Measurements from ENCODE around the gene MCF2L. TPM values are rescaled to one million over a fixed set of nuclear protein-coding genes. Genes with fewer than 3 reads are reported as not detected.

Gene MCF2L
- total and polyA plus RNA-seq, 5 donors = 18.0 to 47.5 (median 33.2) TPM

DNA sequence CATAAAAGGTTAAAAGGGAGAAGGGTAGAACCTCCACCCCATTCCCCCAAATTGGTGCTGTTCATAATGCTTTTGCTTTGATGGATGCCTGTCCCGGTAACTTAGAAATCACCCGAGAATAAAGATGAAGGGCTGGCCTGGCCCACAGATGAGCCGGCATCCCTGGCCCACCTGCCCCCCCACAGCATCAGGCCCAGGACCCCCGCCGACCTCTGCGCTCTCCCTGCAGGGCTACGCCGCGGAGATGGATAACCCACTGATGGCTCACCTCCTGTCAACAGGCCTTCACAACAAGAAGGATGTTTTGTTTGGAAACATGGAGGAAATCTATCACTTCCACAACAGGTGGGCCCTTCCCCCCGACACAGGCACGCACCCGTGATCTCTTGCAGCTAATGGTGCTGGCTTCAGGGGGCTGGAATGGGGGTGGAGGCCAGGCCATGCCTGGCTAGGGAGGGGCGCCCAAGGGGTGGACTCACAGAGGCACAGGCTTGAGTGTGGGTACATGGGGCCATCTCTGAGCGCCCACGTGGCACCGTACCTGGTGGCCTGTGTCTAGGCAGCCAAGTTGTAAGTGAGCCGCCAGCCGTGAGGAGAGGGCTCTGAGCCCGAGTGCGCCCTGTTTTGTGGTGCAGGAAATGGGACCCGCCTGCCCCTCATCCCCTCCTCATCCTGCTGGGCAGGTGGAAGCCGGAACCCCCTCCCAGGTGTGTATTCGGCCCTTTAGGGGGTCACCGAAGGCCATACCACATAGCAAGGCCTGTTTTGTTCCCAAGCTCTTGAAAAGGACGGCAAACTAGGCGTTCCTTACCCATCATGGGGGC, 113.4 kb downstream of the MCF2L start:
- Histone ChIP-seq H3K9me3 (ENCODE audit: control insufficient read depth, low read length) (no peaks in the 10 kb centered on the region), H3K27ac (ENCODE audit: low read length) (no peak overlapping the region), H3K27me3 (ENCODE audit: control insufficient read depth, insufficient read depth) (no peaks in the 10 kb centered on the region), H3K4me3 (ENCODE audit: low read length) (no peak overlapping the region), H3K4me1 (ENCODE audit: control insufficient read depth, insufficient read depth, low read length) (peaks cover 2% of the 10 kb centered on the region)
- peak in 2 of 3 donors; percentile 36 to 40 for DNase-seq
- intact Hi-C loops (cut with DNase I) = no loop called here
- WGBS = 84% methylated on average over 26 of the region's 26 CpGs
- no peak for ATAC-seq

DNA sequence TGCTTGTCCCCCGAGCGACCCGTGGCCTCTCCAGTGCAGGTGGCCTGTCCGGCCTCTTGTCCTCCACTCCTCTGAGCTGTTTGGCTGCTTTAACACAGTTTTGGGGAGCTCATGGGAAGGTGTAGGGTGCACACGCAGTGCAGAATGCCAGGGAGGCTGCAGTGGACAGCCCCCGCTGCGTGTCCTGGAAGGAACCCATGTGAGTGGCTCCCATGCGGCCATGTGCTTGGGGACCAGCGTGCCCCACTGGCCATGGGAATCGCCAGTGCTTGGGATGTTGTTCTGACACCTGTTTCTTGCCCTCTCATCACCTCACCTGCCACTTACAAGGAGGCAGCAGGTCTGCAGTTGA, 114.0 kb downstream of the MCF2L start:
- peak in 1 of 3 donors; percentile 27 for DNase-seq
- ATAC-seq = no peak
- Histone ChIP-seq H3K27ac (ENCODE audit: low read length) (no peak overlapping the region), H3K4me3 (ENCODE audit: low read length) (no peak overlapping the region), H3K27me3 (ENCODE audit: control insufficient read depth, insufficient read depth) (no peaks in the 10 kb centered on the region), H3K9me3 (ENCODE audit: control insufficient read depth, low read length) (no peaks in the 10 kb centered on the region), H3K4me1 (ENCODE audit: control insufficient read depth, insufficient read depth, low read length) (peaks cover 2% of the 10 kb centered on the region)
- 88% methylated on average over 10 of the region's 10 CpGs for WGBS
- intact Hi-C loops (cut with DNase I) = no loop called here

- Histone ChIP-seq H3K27ac (ENCODE audit: low read length) (no peak overlapping the region), H3K9me3 (ENCODE audit: control insufficient read depth, low read length) (no peaks in the 10 kb centered on the region), H3K4me1 (ENCODE audit: control insufficient read depth, insufficient read depth, low read length) (peaks cover 2% of the 10 kb centered on the region), H3K4me3 (ENCODE audit: low read length) (no peak overlapping the region), H3K27me3 (ENCODE audit: control insufficient read depth, insufficient read depth) (no peaks in the 10 kb centered on the region)
- intact Hi-C loops (cut with DNase I) = no loop called here
- ATAC-seq (peak; percentile 72 to 76), DNase-seq (peak; percentile 84 to 91 (median 86))
- 52% methylated on average over 18 of the region's 18 CpGs for WGBS
Observed at GRCh38 chr13:113083402-113084061, 114.5 kb downstream of the MCF2L start.

- Histone ChIP-seq H3K27me3 (ENCODE audit: control insufficient read depth, insufficient read depth) (no peaks in the 10 kb centered on the region), H3K4me1 (ENCODE audit: control insufficient read depth, insufficient read depth, low read length) (peaks cover 2% of the 10 kb centered on the region), H3K9me3 (ENCODE audit: control insufficient read depth, low read length) (no peaks in the 10 kb centered on the region), H3K4me3 (ENCODE audit: low read length) (no peak overlapping the region), H3K27ac (ENCODE audit: low read length) (no peak overlapping the region)
- intact Hi-C loops (cut with DNase I) = no loop called here
- ATAC-seq = no peak
- DNase-seq = peak in 2 of 3 donors; percentile 36 to 50
- 94% methylated on average over 25 of the region's 25 CpGs for WGBS
Observed at GRCh38 chr13:113084094-113084942, 115.3 kb downstream of the MCF2L start.

DNA sequence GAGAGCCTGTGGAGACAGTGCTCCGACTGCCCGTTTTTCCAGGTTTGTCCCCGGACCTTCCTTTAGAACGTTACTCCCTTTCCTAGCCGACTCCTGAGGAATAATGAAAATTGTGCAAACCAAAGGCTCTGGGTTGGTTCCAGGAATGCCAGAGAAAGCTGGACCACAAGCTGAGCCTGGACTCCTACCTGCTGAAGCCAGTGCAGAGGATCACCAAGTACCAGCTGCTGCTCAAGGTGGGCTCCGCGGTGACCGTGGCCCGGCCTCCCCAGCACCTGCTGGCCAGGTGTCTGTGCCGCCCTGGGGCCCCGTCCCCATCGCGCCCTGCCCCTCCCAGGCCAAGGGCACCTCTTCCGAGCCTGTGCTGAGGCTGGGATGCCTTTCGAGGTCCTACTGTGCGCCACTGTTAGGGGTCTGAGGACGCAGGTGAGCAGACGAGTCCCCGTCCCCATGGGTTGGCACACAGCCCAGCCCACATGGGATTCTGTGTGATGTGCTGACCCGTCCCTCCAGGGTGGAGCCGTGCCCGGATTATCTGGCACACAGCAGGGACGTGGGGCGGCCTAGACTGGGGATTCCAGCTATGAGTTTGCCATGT, 116.0 kb downstream of the MCF2L start:
- WGBS = 87% methylated on average over 24 of the region's 24 CpGs
- intact Hi-C loops (cut with DNase I) = no loop called here

GRCh38 chr13:113086031-113086750, 117.2 kb downstream of the MCF2L start:
- 78% methylated on average over 32 of the region's 32 CpGs for WGBS
- no peaks in the 10 kb centered on the region for H3K27me3 ChIP-seq (ENCODE audit: control insufficient read depth, insufficient read depth)
- no peak overlapping the region for H3K4me3 ChIP-seq (ENCODE audit: low read length)
- DNase-seq = peak; percentile 12 to 36 (median 25)
- H3K4me1 ChIP-seq (ENCODE audit: control insufficient read depth, insufficient read depth, low read length) = peaks cover 2% of the 10 kb centered on the region
- no peaks in the 10 kb centered on the region for H3K9me3 ChIP-seq (ENCODE audit: control insufficient read depth, low read length)
- ATAC-seq = no peak
- intact Hi-C loops (cut with DNase I) = no loop called here
- H3K27ac ChIP-seq (ENCODE audit: low read length) = no peak overlapping the region

More for the DNA sequence above, 116.0 kb downstream of the MCF2L start:
- Histone ChIP-seq H3K27ac (ENCODE audit: low read length) (no peak overlapping the region), H3K4me3 (ENCODE audit: low read length) (no peak overlapping the region), H3K4me1 (ENCODE audit: control insufficient read depth, insufficient read depth, low read length) (peaks cover 2% of the 10 kb centered on the region), H3K9me3 (ENCODE audit: control insufficient read depth, low read length) (no peaks in the 10 kb centered on the region), H3K27me3 (ENCODE audit: control insufficient read depth, insufficient read depth) (no peaks in the 10 kb centered on the region)
- ATAC-seq (no peak), DNase-seq (peak; percentile 19 to 61 (median 48))

- ATAC-seq (no peak), DNase-seq (peak; percentile 12 to 47 (median 33))
- Histone ChIP-seq H3K4me3 (ENCODE audit: low read length) (no peak overlapping the region), H3K4me1 (ENCODE audit: control insufficient read depth, insufficient read depth, low read length) (peaks cover 2% of the 10 kb centered on the region), H3K9me3 (ENCODE audit: control insufficient read depth, low read length) (no peaks in the 10 kb centered on the region), H3K27me3 (ENCODE audit: control insufficient read depth, insufficient read depth) (no peaks in the 10 kb centered on the region), H3K27ac (ENCODE audit: low read length) (no peak overlapping the region)
- 89% methylated on average over 39 of the region's 39 CpGs for WGBS
- intact Hi-C loops (cut with DNase I) = no loop called here
Observed at GRCh38 chr13:113086991-113087922, 118.2 kb downstream of the MCF2L start.

DNA sequence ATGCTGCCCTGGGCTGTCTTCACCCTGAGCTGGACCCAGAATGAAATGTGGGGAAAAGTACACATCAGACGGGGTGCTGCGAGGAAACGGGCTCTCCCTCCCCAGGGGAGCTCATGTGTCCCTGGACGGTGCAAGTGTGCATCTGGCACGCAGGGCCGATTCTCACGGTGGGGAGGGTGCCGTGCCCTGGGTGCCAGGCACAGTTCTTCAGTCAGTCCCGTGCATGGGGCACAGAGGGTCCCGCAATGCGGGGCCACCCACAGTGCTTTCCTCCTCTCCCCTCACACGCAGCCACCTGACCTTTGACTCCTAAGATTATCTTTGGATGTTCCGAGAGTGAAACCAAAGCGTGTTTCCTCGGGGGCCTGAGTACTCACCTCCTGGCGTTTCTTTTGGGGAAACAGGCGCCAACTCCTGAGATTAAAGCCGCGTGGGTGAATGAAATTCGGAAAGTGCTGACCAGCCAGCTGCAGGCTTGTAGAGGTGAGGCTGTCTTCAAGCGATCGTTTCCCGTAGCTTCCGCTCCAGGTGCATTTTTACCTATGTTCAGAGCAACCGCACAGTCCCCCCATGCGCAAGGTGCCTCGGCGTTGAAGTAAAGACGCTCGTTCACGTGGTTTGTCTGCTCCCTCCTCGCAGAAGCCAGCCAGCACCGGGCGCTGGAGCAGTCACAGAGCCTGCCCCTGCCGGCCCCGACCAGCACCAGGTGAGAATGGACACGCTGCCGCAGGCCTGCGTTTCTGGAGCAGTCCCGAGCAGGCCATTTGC, 119.1 kb downstream of the MCF2L start:
- intact Hi-C loops (cut with DNase I) = no loop called here
- WGBS = 89% methylated on average over 40 of the region's 40 CpGs

DNA sequence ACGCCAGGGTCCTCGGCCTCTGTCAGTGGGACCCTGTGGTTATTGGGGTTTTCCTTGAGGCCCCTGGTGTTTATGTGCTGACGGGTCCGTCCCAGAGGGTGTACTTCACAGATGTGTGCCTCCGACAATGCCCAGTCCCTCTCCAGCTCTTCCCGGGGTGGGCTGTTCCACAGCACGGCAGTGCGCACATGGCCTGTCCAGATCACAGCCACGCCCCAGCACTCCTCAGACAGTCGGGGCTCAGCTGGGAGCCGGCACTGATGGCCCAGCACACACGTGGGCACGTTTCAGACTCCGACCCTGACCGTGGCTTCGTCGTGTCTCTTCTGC, 119.6 kb downstream of the MCF2L start:
- Histone ChIP-seq H3K4me1 (ENCODE audit: control insufficient read depth, insufficient read depth, low read length) (no peaks in the 10 kb centered on the region), H3K9me3 (ENCODE audit: control insufficient read depth, low read length) (no peaks in the 10 kb centered on the region), H3K27me3 (ENCODE audit: control insufficient read depth, insufficient read depth) (no peaks in the 10 kb centered on the region), H3K4me3 (ENCODE audit: low read length) (no peak overlapping the region), H3K27ac (ENCODE audit: low read length) (no peak overlapping the region)
- intact Hi-C loops (cut with DNase I) = no loop called here
- ATAC-seq (no peak), DNase-seq (peak in 1 of 3 donors; percentile 36)
- 88% methylated on average over 17 of the region's 17 CpGs for WGBS

More for the DNA sequence above, 119.1 kb downstream of the MCF2L start:
- DNase-seq (peak; percentile 6 to 47 (median 27)), ATAC-seq (no peak)
- H3K27me3 ChIP-seq (ENCODE audit: control insufficient read depth, insufficient read depth) = no peaks in the 10 kb centered on the region
- no peaks in the 10 kb centered on the region for H3K9me3 ChIP-seq (ENCODE audit: control insufficient read depth, low read length)
- no peak overlapping the region for H3K4me3 ChIP-seq (ENCODE audit: low read length)
- H3K4me1 ChIP-seq (ENCODE audit: control insufficient read depth, insufficient read depth, low read length) = peaks cover 2% of the 10 kb centered on the region
- no peak overlapping the region for H3K27ac ChIP-seq (ENCODE audit: low read length)

All from right cardiac atrium (tissue), 5 donors.